ENCODE results near the gene PLCXD1. TPM values are rescaled to one million over a fixed set of nuclear protein-coding genes. Genes with fewer than 3 reads are reported as not detected.
A peak's percentile ranks its signal among the peaks of the same experiment; 100 is the strongest.

The PLCXD1 gene
- total and polyA plus RNA-seq, 9 of the 15 experiments (the other 6 are each of a cell fraction or from before 2014, with no cell fraction given) = 6.0 to 60.2 (median 39.5) TPM

GRCh38 chrX:283115-283845, 2.1 kb downstream of the PLCXD1 start (continued):
- TF ChIP-seq FOXK2 (conservative IDR thresholded peaks at IDR 0.05 in 1 of 2, IDR thresholded peaks at IDR 0.05 in 1 of 2; ENCODE audit: low read depth in 2 of 2) (peak in 1 of 2 experiments; percentile 31; a peak in 1 of 4 replicates), THAP7 (CRISPR knock-in tag; IDR thresholded peaks at IDR 0.05) (no peak), ZNF76 (CRISPR knock-in tag; IDR thresholded peaks at IDR 0.05; ENCODE audit: borderline replicate concordance) (no peak), ZNF384 (IDR thresholded peaks at IDR 0.05; ENCODE audit: low read depth, low read length) (peak; percentile 94), FOXJ3 (CRISPR knock-in tag; IDR thresholded peaks at IDR 0.05) (no peak), DPF2 (IDR thresholded peaks at IDR 0.05) (peak; percentile 12; the same call in 1 of the 2 replicates), POLR2B (IDR thresholded peaks at IDR 0.05; ENCODE audit: low read depth, partially characterized antibody) (peak; percentile 84), PBX2 (CRISPR knock-in tag; IDR thresholded peaks at IDR 0.05; ENCODE audit: low read depth) (peak; percentile 69), PBX2 (tag; conservative IDR thresholded peaks at IDR 0.05; ENCODE audit: low read depth) (peak; percentile 89), BCLAF1 (IDR thresholded peaks at IDR 0.05; ENCODE audit: borderline replicate concordance in 1 of 2, control insufficient read depth in 1 of 2, low read depth in 2 of 2, low read length in 1 of 2) (no peak), NFATC3 (IDR thresholded peaks at IDR 0.05) (no peak), NELFE (IDR thresholded peaks at IDR 0.05; ENCODE audit: insufficient read depth, insufficient read length) (no peak), BHLHE40 (IDR thresholded peaks at IDR 0.05; ENCODE audit: low read length) (peak; percentile 67; the same call in 1 of the 2 replicates)
